Cardiac muscle cell (in vitro differentiated cells and primary cell): ENCODE results near the gene RBP3. TPM values are rescaled to one million over a fixed set of nuclear protein-coding genes. Genes with fewer than 3 reads are reported as not detected.
A peak's percentile ranks its signal among the peaks of the same experiment; 100 is the strongest.

ENCODE experiments used
- DNase-seq, 2 donors: peaks; one replicate each; pipeline versions ENCODE4 v3.0.0 to v3.0.0-alpha.2; 2010 to 2017; ENCODE audit warnings: low read depth in 1 of 2, low spot score in 1 of 2
- H3K27ac ChIP-seq: fragments of 200-600 bp; sonication (generic); 2 replicates; pipeline ENCODE4 v1.5.1; 2016
- H3K27me3 ChIP-seq: fragments of 200-600 bp; sonication (generic); 2 replicates; pipeline ENCODE4 v1.6.0; 2016; ENCODE audit warnings: control low read depth
- H3K36me3 ChIP-seq: fragments of 200-600 bp; sonication (generic); 2 replicates; pipeline ENCODE4 v1.5.1; 2016; ENCODE audit warnings: control low read depth
- H3K4me1 ChIP-seq: fragments of 200-600 bp; sonication (generic); 2 replicates; pipeline ENCODE4 v1.8.1; 2017; ENCODE audit warnings: low read depth, mild to moderate bottlenecking, mixed run types
- H3K4me3 ChIP-seq: fragments of 200-600 bp; sonication (generic); 2 replicates; pipeline ENCODE4 v1.5.1; 2016; ENCODE audit warnings: mild to moderate bottlenecking
- H3K9me3 ChIP-seq: fragments of 200-600 bp; sonication (generic); 2 replicates; pipeline ENCODE4 v1.5.1; 2017; ENCODE audit warnings: low read depth, mild to moderate bottlenecking, control low read depth
- CTCF ChIP-seq: IDR thresholded peaks from 2 replicates; pipeline ENCODE4 v1.5.1; 2012; ENCODE audit warnings: low read depth, mild to moderate bottlenecking, low read length
- polyA plus RNA-seq: library from polyadenylated mRNA; unstranded; fragments of >200 nt; fragmentation: Nextera tagmentation; extraction: Ambion mirVana; gene quantifications from 2 replicates; pipeline ENCODE4 v1.2.1, GENCODE V29; 2016
- total RNA-seq: library from RNA; depleted of rRNA; stranded (reverse); fragments of >200 nt; gene quantifications from 2 replicates; pipeline ENCODE4 v1.2.3, GENCODE V29; 2016

Gene RBP3
- total and polyA plus RNA-seq, 2 experiments from 2014 or later: not detected

DNA sequence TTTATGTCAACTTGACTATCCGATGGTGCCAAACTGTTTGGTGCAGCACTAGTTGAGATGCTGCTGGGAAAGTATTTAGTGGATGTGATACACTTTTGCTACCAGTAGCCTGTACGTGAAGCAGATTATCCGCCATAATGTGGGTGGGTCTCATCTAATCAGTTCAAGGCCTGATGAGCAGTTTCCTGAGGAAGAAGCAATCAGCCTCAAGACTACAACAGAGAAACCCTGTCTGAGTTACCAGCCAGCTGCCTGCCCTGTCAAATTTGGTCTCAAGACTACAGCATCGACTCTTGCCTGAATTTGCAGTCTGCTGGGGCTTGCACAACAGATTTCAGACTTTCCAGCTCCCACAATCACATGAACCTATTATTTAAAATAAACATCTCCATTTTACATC lies 10.9 kb upstream of the RBP3 start:
- H3K36me3 ChIP-seq: no peaks in the 10 kb centered on the region
- peaks cover 6% of the 10 kb centered on the region for H3K27me3 ChIP-seq
- no peak for DNase-seq
- no peak overlapping the region for H3K4me3 ChIP-seq
- H3K4me1 ChIP-seq: no peaks in the 10 kb centered on the region
- no peaks in the 10 kb centered on the region for H3K9me3 ChIP-seq
- no peak for TF ChIP-seq CTCF
- H3K27ac ChIP-seq: no peak overlapping the region

DNA sequence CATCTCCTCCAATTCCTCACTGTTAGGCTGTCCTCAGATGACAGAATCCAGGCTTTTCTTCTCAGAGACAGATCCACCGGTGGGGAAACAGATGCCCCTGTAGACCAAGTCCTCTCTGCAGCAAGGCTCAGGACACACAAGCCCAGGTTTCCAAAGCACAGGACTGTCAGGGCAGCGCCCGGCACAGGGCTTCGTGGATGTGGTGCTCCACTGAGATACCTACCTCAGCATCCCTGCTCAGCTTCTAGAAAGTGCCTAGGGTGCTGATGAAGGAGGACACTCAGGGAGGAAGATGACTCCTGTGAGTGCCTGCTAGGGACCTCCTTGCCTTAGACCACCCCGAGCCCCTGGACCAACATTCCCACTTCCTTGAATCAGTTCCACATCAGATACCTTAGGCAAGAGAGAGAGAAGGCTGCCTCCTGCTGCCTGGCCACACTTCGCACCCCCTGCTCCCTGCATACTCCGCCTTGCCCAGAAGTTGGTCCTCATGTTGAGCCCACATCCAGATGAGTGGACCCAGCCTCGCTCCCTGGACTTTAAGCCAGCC lies 8.9 kb upstream of the RBP3 start:
- Histone ChIP-seq H3K27me3 (peaks cover 3% of the 10 kb centered on the region), H3K4me1 (no peaks in the 10 kb centered on the region), H3K9me3 (no peaks in the 10 kb centered on the region), H3K36me3 (no peaks in the 10 kb centered on the region), H3K27ac (no peak overlapping the region), H3K4me3 (no peak overlapping the region)
- no peak for DNase-seq
- TF ChIP-seq CTCF: no peak

- TF ChIP-seq CTCF: no peak
Measured at GRCh38 chr10:47339759-47340607, 8.2 kb upstream of the RBP3 start.

DNA sequence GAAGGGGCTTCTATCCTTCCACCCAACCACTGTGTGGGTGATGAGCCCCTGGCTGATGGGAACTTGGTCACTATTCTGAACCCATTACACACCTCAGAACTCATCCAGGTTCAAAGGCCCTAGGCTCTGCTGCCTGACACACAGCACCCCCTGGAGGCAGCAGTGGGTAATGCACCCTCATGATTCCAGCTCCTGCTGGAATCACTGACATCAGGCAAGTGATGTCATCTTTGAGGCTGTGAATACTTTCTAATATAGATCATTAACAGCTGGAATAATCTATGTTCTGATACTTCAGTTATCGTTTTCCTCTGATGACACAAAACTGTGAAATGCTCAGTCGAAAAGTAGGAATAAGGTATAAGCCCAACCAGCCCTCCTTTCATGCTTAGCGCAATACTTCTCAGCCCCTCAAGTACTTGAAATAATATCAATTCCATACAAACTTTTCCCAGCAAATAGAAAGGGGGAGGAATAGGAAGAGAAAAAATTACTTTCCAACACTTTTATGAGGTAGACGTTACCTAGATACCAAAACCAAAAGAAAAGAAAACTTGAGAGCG lies 7.5 kb upstream of the RBP3 start:
- H3K4me3 ChIP-seq: no peak overlapping the region
- peak; percentile 66 to 69 for DNase-seq
- H3K36me3 ChIP-seq: no peaks in the 10 kb centered on the region
- no peaks in the 10 kb centered on the region for H3K27me3 ChIP-seq
- H3K9me3 ChIP-seq: no peaks in the 10 kb centered on the region
- peak; percentile 98 for TF ChIP-seq CTCF
- H3K4me1 ChIP-seq: no peaks in the 10 kb centered on the region
- H3K27ac ChIP-seq: no peak overlapping the region

More at GRCh38 chr10:47339759-47340607, 8.2 kb upstream of the RBP3 start:
- Histone ChIP-seq H3K4me3 (no peak overlapping the region), H3K27ac (no peak overlapping the region), H3K36me3 (no peaks in the 10 kb centered on the region), H3K4me1 (no peaks in the 10 kb centered on the region), H3K27me3 (no peaks in the 10 kb centered on the region), H3K9me3 (no peaks in the 10 kb centered on the region)
- no peak for DNase-seq

- Histone ChIP-seq H3K4me3 (no peak overlapping the region), H3K27me3 (no peaks in the 10 kb centered on the region), H3K9me3 (no peaks in the 10 kb centered on the region), H3K36me3 (no peaks in the 10 kb centered on the region), H3K27ac (no peak overlapping the region), H3K4me1 (no peaks in the 10 kb centered on the region)
- no peak for DNase-seq
- TF ChIP-seq CTCF: no peak
Measured at GRCh38 chr10:47344996-47345870, 2.9 kb upstream of the RBP3 start.
